GM19193 (cell line): ENCODE data around the gene SEMA4D.

Experiments
- POLR2A ChIP-seq: IDR thresholded peaks from 4 replicates; pipeline ENCODE4 v1.6.1; 2011; ENCODE audit not compliant: insufficient read depth, insufficient read length; ENCODE audit errors: extremely low read depth

The SEMA4D gene

GRCh38 chr9:89311346-89312221, 186.3 kb downstream of the SEMA4D start:
- no peak for TF ChIP-seq POLR2A
